GM23338 (cell line): ENCODE measurements around the gene ZBTB22. TPM values are rescaled to one million over a fixed set of nuclear protein-coding genes. Genes with fewer than 3 reads are reported as not detected.

Experiments
- ATAC-seq: fragments of 200-7000 bp; cut with Tn5 transposase; 3 replicates; pipeline ENCODE4 v1.9.1; 2020
- DNase-seq: peaks from one replicate; pipeline ENCODE4 v3.0.0-alpha.2; 2015; ENCODE audit warnings: low spot score
- H2AFZ ChIP-seq: fragments of 200-600 bp; sonication (generic); 2 replicates; pipeline ENCODE4 v1.8.0; 2016; ENCODE audit warnings: antibody characterized with exemption, mild to moderate bottlenecking, moderate library complexity
- H3F3A ChIP-seq: fragments of 200-600 bp; sonication (generic); replicated peaks from 2 replicates; pipeline ENCODE4 v1.8.0; 2017; ENCODE audit warnings: antibody characterized with exemption, mixed run types, low read depth
- H3K27ac ChIP-seq: fragments of 200-600 bp; sonication (generic); 2 replicates; pipeline ENCODE4 v1.6.1; 2016; ENCODE audit warnings: low read depth
- H3K27me3 ChIP-seq: fragments of 200-600 bp; sonication (generic); 2 replicates; pipeline ENCODE4 v1.8.0; 2016; ENCODE audit warnings: mild to moderate bottlenecking, mixed run types, moderate library complexity; ENCODE audit not compliant: insufficient read depth
- H3K36me3 ChIP-seq: fragments of 200-600 bp; sonication (generic); 2 replicates; pipeline ENCODE4 v1.8.0; 2016; ENCODE audit warnings: mild to moderate bottlenecking; ENCODE audit not compliant: insufficient read depth
- H3K4me1 ChIP-seq: fragments of 200-600 bp; sonication (generic); 2 replicates; pipeline ENCODE4 v1.8.0; 2016; ENCODE audit warnings: mild to moderate bottlenecking, moderate library complexity; ENCODE audit not compliant: insufficient read depth
- H3K4me2 ChIP-seq: fragments of 200-600 bp; sonication (generic); 2 replicates; pipeline ENCODE4 v1.7.1; 2017; ENCODE audit warnings: mixed run types
- H3K4me3 ChIP-seq: fragments of 200-600 bp; sonication (generic); 2 replicates; pipeline ENCODE4 v1.6.1; 2016; ENCODE audit warnings: mixed run types
- H3K79me2 ChIP-seq: fragments of 200-600 bp; sonication (generic); replicated peaks from 2 replicates; pipeline ENCODE4 v1.8.0; 2017; ENCODE audit warnings: mild to moderate bottlenecking; ENCODE audit not compliant: insufficient read depth
- H3K9me2 ChIP-seq: fragments of 200-600 bp; sonication (generic); 2 replicates; pipeline ENCODE4 v1.8.0; 2017; ENCODE audit not compliant: insufficient read depth
- H4K20me1 ChIP-seq: fragments of 200-600 bp; sonication (generic); replicated peaks from 2 replicates; pipeline ENCODE4 v1.8.0; 2017; ENCODE audit warnings: mild to moderate bottlenecking; ENCODE audit not compliant: insufficient read depth
- H3K27ac Mint-ChIP-seq: 2 replicates; pipeline ENCODE4 v1.8.0; 2020; ENCODE audit warnings: inconsistent platforms, mild to moderate bottlenecking, moderate library complexity, mixed read lengths
- H3K27me3 Mint-ChIP-seq: 3 replicates; pipeline ENCODE4 v1.8.0; 2022; ENCODE audit warnings: low read depth, mild to moderate bottlenecking, moderate library complexity, mixed read lengths, inconsistent platforms; ENCODE audit not compliant: insufficient read depth, poor library complexity
- H3K36me3 Mint-ChIP-seq: 3 replicates; pipeline ENCODE4 v1.8.0; 2021; ENCODE audit warnings: low read depth, mild to moderate bottlenecking, inconsistent platforms, moderate library complexity, mixed read lengths
- H3K4me1 Mint-ChIP-seq: 3 replicates; pipeline ENCODE4 v1.8.0; 2020; ENCODE audit warnings: mild to moderate bottlenecking, inconsistent platforms, mixed read lengths
- H3K4me3 Mint-ChIP-seq: 3 replicates; pipeline ENCODE4 v1.8.0; 2021; ENCODE audit warnings: moderate library complexity, mild to moderate bottlenecking, inconsistent platforms, mixed read lengths
- H3K9me3 Mint-ChIP-seq: 3 replicates; pipeline ENCODE4 v1.8.0; 2020; ENCODE audit warnings: moderate library complexity, mild to moderate bottlenecking, inconsistent platforms, mixed read lengths
- CREB1 ChIP-seq: fragments of 250-450 bp; sonication (Bioruptor Pico); IDR thresholded peaks from 2 replicates; pipeline ENCODE4 v1.5.0; 2020; ENCODE audit warnings: low read depth, mild to moderate bottlenecking, moderate library complexity
- ETS1 ChIP-seq: IDR thresholded peaks from 2 replicates; pipeline ENCODE4 v1.6.1; 2016; ENCODE audit warnings: antibody characterized with exemption
- JUNB ChIP-seq: IDR thresholded peaks from one replicate; pipeline ENCODE4 v1.6.1; 2016; ENCODE audit warnings: antibody characterized with exemption; ENCODE audit not compliant: unreplicated experiment
- POLR2AphosphoS5 ChIP-seq: IDR thresholded peaks from 2 replicates; pipeline ENCODE4 v1.6.1; 2016; ENCODE audit warnings: antibody characterized with exemption, low read depth
- REST ChIP-seq: IDR thresholded peaks from one replicate; pipeline ENCODE4 v1.6.1; 2018; ENCODE audit warnings: antibody characterized with exemption; ENCODE audit not compliant: unreplicated experiment
- STAT1 ChIP-seq: IDR thresholded peaks from one replicate; pipeline ENCODE4 v1.6.1; 2016; ENCODE audit warnings: antibody characterized with exemption; ENCODE audit not compliant: unreplicated experiment
- ZNF114 ChIP-seq: fragments of 250-450 bp; sonication (Bioruptor Pico); IDR thresholded peaks from 2 replicates; pipeline ENCODE4 v1.5.0; 2020; ENCODE audit warnings: mild to moderate bottlenecking, moderate library complexity
- ZNF331 ChIP-seq: fragments of 250-450 bp; sonication (Bioruptor Pico); IDR thresholded peaks from 2 replicates; pipeline ENCODE4 v1.5.0; 2020; ENCODE audit warnings: low read depth, mild to moderate bottlenecking, moderate library complexity
- ZNF462 ChIP-seq: fragments of 250-450 bp; sonication (Bioruptor Pico); IDR thresholded peaks from 2 replicates; pipeline ENCODE4 v1.5.0; 2020; ENCODE audit warnings: mild to moderate bottlenecking, moderate library complexity
- polyA plus RNA-seq: library from polyadenylated mRNA; unstranded; fragments of >200 nt; fragmentation: Nextera tagmentation; extraction: Ambion mirVana; gene quantifications from 2 replicates; pipeline ENCODE4 v1.2.1, GENCODE V29; 2016
- total RNA-seq: library from RNA; depleted of rRNA; stranded (reverse); fragments of >200 nt; shearing (Covaris generic); gene quantifications from 2 replicates; pipeline ENCODE4 v1.2.3, GENCODE V29; 2014

Gene ZBTB22
- total and polyA plus RNA-seq, 2 experiments from 2014 or later = 3.9 to 7.7 TPM

GRCh38 chr6:33273924-33274902 lies 43.3 kb downstream of the ZBTB22 start:
- H3K27ac Mint-ChIP-seq = peak overlapping the region; percentile 100
- H3K79me2 ChIP-seq = peaks cover 53% of the 10 kb centered on the region

GRCh38 chr6:33273129-33273923 lies 44.2 kb downstream of the ZBTB22 start:
- H3K9me2 ChIP-seq = no peaks in the 10 kb centered on the region
- peaks cover 62% of the 10 kb centered on the region for H3K36me3 Mint-ChIP-seq
- peaks cover 62% of the 10 kb centered on the region for H3F3A ChIP-seq
- H4K20me1 ChIP-seq = peaks cover 36% of the 10 kb centered on the region
- peaks cover 53% of the 10 kb centered on the region for H3K79me2 ChIP-seq
- peaks cover 35% of the 10 kb centered on the region for H3K27me3 Mint-ChIP-seq
- ATAC-seq (no peak), DNase-seq (no peak)
- peaks cover 6% of the 10 kb centered on the region; the same call in 1 of the 3 replicates for H3K9me3 Mint-ChIP-seq
- peaks cover 48% of the 10 kb centered on the region for H3K4me1 ChIP-seq
- H3K4me2 ChIP-seq = peak overlapping the region; percentile 100
- peaks cover 39% of the 10 kb centered on the region for H3K4me1 Mint-ChIP-seq
- H3K36me3 ChIP-seq = peaks cover 49% of the 10 kb centered on the region
- H3K27me3 ChIP-seq = no peaks in the 10 kb centered on the region
- peak overlapping the region; percentile 96 for H3K27ac ChIP-seq
- no peak overlapping the region for H2AFZ ChIP-seq
- peak overlapping the region; percentile 100 for H3K27ac Mint-ChIP-seq
- H3K4me3 ChIP-seq = peak overlapping the region; percentile 99
- H3K4me3 Mint-ChIP-seq = peak overlapping the region; percentile 97
- no peak for TF ChIP-seq CREB1
- no peak for TF ChIP-seq ZNF462
- TF ChIP-seq ETS1 = no peak
- no peak for TF ChIP-seq ZNF331 (CRISPR knock-in tag)
- no peak for TF ChIP-seq JUNB
- TF ChIP-seq REST = no peak

More at GRCh38 chr6:33273924-33274902, 43.3 kb downstream of the ZBTB22 start:
- H3K27me3 Mint-ChIP-seq = peaks cover 35% of the 10 kb centered on the region
- no peak for DNase-seq
- Histone ChIP-seq H3K4me1 (peaks cover 50% of the 10 kb centered on the region), H2AFZ (no peak overlapping the region), H3K27ac (peak overlapping the region; percentile 96), H3K27me3 (no peaks in the 10 kb centered on the region), H3K36me3 (peaks cover 42% of the 10 kb centered on the region), H3K4me3 (peak overlapping the region; percentile 99), H3F3A (peaks cover 66% of the 10 kb centered on the region), H3K4me2 (peak overlapping the region; percentile 100), H4K20me1 (peaks cover 36% of the 10 kb centered on the region), H3K9me2 (no peaks in the 10 kb centered on the region)
- peaks cover 39% of the 10 kb centered on the region for H3K4me1 Mint-ChIP-seq
- no peak for ATAC-seq
- H3K9me3 Mint-ChIP-seq = peaks cover 6% of the 10 kb centered on the region; the same call in 1 of the 3 replicates
- H3K36me3 Mint-ChIP-seq = peaks cover 63% of the 10 kb centered on the region
- TF ChIP-seq POLR2AphosphoS5 (peak; percentile 42), ZNF114 (CRISPR knock-in tag) (no peak), STAT1 (no peak)
- peak overlapping the region; percentile 97 for H3K4me3 Mint-ChIP-seq
